Epithelial cell of proximal tubule (primary cell): ENCODE results near the gene CDK8. TPM values are rescaled to one million over a fixed set of nuclear protein-coding genes. Genes with fewer than 3 reads are reported as not detected.

Source experiments
- DNase-seq: peaks from one replicate; pipeline ENCODE4 v3.0.0-alpha.2; 2011; ENCODE audit warnings: low read depth
- H3K4me3 ChIP-seq: 2 replicates; pipeline ENCODE4 v1.5.1; 2011; ENCODE audit warnings: low read depth, mild to moderate bottlenecking, low read length
- CTCF ChIP-seq: conservative IDR thresholded peaks from 2 replicates; pipeline ENCODE4 v1.5.1; 2012; ENCODE audit warnings: low read depth, mild to moderate bottlenecking, low read length
- total RNA-seq: library from RNA; depleted of rRNA; stranded (reverse); fragments of >200 nt; gene quantifications from 2 replicates; pipeline ENCODE4 v1.2.3, GENCODE V29; 2015

The CDK8 gene
- total RNA-seq, 1 donor from 2014 or later = 15.3 TPM

- no peak for TF ChIP-seq CTCF
- no peak for DNase-seq
- H3K4me3 ChIP-seq = no peak overlapping the region
Measured at GRCh38 chr13:26378116-26378515, 124.2 kb downstream of the CDK8 start.

GRCh38 chr13:26379831-26380230, 125.9 kb downstream of the CDK8 start:
- DNase-seq = no peak
- TF ChIP-seq CTCF = no peak
- H3K4me3 ChIP-seq = no peak overlapping the region

GRCh38 chr13:26380930-26381329, 127.0 kb downstream of the CDK8 start:
- no peak for DNase-seq
- no peak for TF ChIP-seq CTCF
- H3K4me3 ChIP-seq = no peak overlapping the region

GRCh38 chr13:26382366-26382765, 128.4 kb downstream of the CDK8 start:
- no peak overlapping the region for H3K4me3 ChIP-seq
- DNase-seq = no peak
- no peak for TF ChIP-seq CTCF

- no peak for TF ChIP-seq CTCF
- no peak overlapping the region for H3K4me3 ChIP-seq
- DNase-seq = no peak
Measured at GRCh38 chr13:26382835-26383234, 128.9 kb downstream of the CDK8 start.

GRCh38 chr13:26384587-26384986, 130.7 kb downstream of the CDK8 start:
- H3K4me3 ChIP-seq = no peak overlapping the region
- TF ChIP-seq CTCF = no peak
- DNase-seq = no peak

- no peak for DNase-seq
- no peak overlapping the region for H3K4me3 ChIP-seq
- TF ChIP-seq CTCF = no peak
Measured at GRCh38 chr13:26386026-26386425, 132.1 kb downstream of the CDK8 start.
